HFF-Myc (cell line): Measurements from ENCODE around the gene NUDT6.
"Not testable (repeated sequence)": the region's sequence is repeated elsewhere in the genome, so short reads cannot be mapped to it uniquely, and the experiment has no call there.

Experiments
- DNase-seq: peaks from one replicate; pipeline ENCODE4 v3.0.0-alpha.2; 2011; ENCODE audit warnings: low read depth; ENCODE audit errors: extremely low read depth
- H3K4me3 ChIP-seq: replicated peaks from 2 replicates; pipeline ENCODE4 v1.5.1; 2011; ENCODE audit warnings: low read depth, mild to moderate bottlenecking, control low read depth, low read length
- CTCF ChIP-seq: IDR thresholded peaks from 2 replicates; pipeline ENCODE4 v1.5.1; 2012; ENCODE audit warnings: mild to moderate bottlenecking, low read depth, low read length, control low read depth; ENCODE audit errors: missing control alignments

NUDT6 gene

GRCh38 chr4:122959981-122960610 is 37.7 kb upstream of the NUDT6 start:
- no peak overlapping the region for H3K4me3 ChIP-seq
- no peak for TF ChIP-seq CTCF
- DNase-seq: no peak

- DNase-seq: no peak
- TF ChIP-seq CTCF: no peak
- H3K4me3 ChIP-seq: no peak overlapping the region
Observed at GRCh38 chr4:122959441-122959840, 37.0 kb upstream of the NUDT6 start.

- no peak for TF ChIP-seq CTCF
- no peak overlapping the region for H3K4me3 ChIP-seq
- no peak for DNase-seq
Observed at GRCh38 chr4:122958505-122958904, 36.1 kb upstream of the NUDT6 start.

GRCh38 chr4:122953924-122954323 is 31.5 kb upstream of the NUDT6 start:
- DNase-seq: no peak
- no peak for TF ChIP-seq CTCF

GRCh38 chr4:122952028-122952427 is 29.6 kb upstream of the NUDT6 start:
- DNase-seq: no peak
- no peak overlapping the region for H3K4me3 ChIP-seq
- TF ChIP-seq CTCF: no peak

More at GRCh38 chr4:122953924-122954323, 31.5 kb upstream of the NUDT6 start:
- no peak overlapping the region for H3K4me3 ChIP-seq

GRCh38 chr4:122948671-122949070 is 26.3 kb upstream of the NUDT6 start:
- H3K4me3 ChIP-seq: no peak overlapping the region
- no peak for TF ChIP-seq CTCF
- DNase-seq: no peak

- H3K4me3 ChIP-seq: no peak overlapping the region
- no peak for TF ChIP-seq CTCF
- DNase-seq: no peak
Observed at GRCh38 chr4:122946142-122946541, 23.7 kb upstream of the NUDT6 start.

GRCh38 chr4:122945136-122945535 is 22.7 kb upstream of the NUDT6 start:
- DNase-seq, H3K4me3 ChIP-seq: not testable (repeated sequence)
